ENCODE measurements around the gene GPR146. TPM values are rescaled to one million over a fixed set of nuclear protein-coding genes. Genes with fewer than 3 reads are reported as not detected.

The GPR146 gene
- total and polyA plus RNA-seq, 7 donors, result 5.0 to 14.0 (median 9.4) TPM

GRCh38 chr7:1014681-1015080, 29.7 kb upstream of the GPR146 start:
- Histone ChIP-seq H3K4me1 (no peaks in the 10 kb centered on the region), H3K36me3 (ENCODE audit: insufficient read depth in 1 of 2, low read depth in 1 of 2) (peaks cover 0 to 2% of the 10 kb centered on the region in 2 donors), H3K27me3 (ENCODE audit: insufficient read depth in 3 of 3, low read length in 2 of 3) (no peaks in the 10 kb centered on the region), H3K9me3 (no peaks in the 10 kb centered on the region), H3K4me3 (no peak overlapping the region), H3K27ac (no peak overlapping the region)
- intact Hi-C loops (cut with DNase I), result no loop called here
- ATAC-seq (no peak), DNase-seq (peak in 1 of 2 donors; percentile 38)
- 64 to 78% (median 66%) methylated on average over 19 to 20 of the region's 20 CpGs for WGBS, 3 donors
- TF ChIP-seq, protein P1, sequence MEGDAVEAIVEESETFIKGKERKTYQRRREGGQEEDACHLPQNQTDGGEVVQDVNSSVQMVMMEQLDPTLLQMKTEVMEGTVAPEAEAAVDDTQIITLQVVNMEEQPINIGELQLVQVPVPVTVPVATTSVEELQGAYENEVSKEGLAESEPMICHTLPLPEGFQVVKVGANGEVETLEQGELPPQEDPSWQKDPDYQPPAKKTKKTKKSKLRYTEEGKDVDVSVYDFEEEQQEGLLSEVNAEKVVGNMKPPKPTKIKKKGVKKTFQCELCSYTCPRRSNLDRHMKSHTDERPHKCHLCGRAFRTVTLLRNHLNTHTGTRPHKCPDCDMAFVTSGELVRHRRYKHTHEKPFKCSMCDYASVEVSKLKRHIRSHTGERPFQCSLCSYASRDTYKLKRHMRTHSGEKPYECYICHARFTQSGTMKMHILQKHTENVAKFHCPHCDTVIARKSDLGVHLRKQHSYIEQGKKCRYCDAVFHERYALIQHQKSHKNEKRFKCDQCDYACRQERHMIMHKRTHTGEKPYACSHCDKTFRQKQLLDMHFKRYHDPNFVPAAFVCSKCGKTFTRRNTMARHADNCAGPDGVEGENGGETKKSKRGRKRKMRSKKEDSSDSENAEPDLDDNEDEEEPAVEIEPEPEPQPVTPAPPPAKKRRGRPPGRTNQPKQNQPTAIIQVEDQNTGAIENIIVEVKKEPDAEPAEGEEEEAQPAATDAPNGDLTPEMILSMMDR (IDR thresholded peaks at IDR 0.05), result no peak

DNA sequence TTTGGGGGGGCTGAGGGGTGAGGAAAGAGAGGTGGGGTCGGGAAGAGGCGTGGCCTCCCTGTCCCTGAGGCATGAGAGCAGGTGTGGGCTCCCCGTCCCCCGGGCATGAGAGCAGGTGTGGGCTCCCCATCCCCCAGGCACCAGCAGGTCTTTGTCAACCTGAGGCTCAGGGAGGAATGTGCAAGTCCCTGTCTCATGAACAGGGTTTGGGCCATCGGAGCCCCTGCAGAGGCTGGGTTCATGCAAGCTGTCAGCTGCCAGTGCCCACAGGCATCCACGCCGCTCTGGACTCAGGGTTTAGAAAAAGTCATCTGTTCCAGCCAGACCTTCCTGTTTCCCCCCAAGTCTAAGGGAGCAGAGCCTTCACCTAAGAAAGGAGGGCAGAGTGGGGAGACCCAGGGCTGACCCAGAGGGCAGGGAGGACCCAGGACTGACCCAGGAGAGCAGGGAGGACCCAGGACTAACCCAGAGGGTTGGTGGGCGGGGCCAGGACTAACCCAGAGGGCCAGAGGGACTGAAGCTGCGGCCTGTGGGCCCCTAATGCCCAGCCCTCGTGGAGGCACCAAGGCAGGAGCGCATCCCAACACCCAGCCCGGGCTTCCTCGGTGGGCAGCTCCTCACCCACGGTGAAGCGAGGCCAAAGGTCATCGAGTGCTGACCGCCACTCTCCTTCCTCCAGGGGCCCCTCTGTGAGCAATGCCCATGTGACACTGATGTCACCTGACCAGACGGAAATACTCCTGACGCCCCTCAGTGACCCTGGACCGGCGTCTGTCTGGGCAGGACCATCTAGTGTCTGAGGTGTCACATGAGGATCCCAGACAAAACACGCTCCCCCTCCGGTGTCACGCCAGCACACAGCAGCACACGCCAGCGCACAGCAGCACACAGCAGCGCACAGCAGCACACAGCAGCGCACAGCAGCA, 28.9 kb upstream of the GPR146 start:
- no peak overlapping the region for H3K4me3 ChIP-seq
- intact Hi-C loops (cut with DNase I), result no loop called here
- TF ChIP-seq, protein P1 (IDR thresholded peaks at IDR 0.05), result no peak
- no peaks in the 10 kb centered on the region for H3K4me1 ChIP-seq
- ATAC-seq (no peak), DNase-seq (peak; percentile 13 to 52)
- H3K9me3 ChIP-seq, result no peaks in the 10 kb centered on the region
- no peaks in the 10 kb centered on the region for H3K27me3 ChIP-seq (ENCODE audit: insufficient read depth in 3 of 3, low read length in 2 of 3)
- no peaks in the 10 kb centered on the region for H3K36me3 ChIP-seq (ENCODE audit: insufficient read depth in 1 of 2, low read depth in 1 of 2)
- H3K27ac ChIP-seq, result no peak overlapping the region
- WGBS, 3 donors, result 76 to 77% (median 76%) methylated on average over 27 to 28 of the region's 28 CpGs

- no peaks in the 10 kb centered on the region for H3K9me3 ChIP-seq
- H3K4me3 ChIP-seq, result no peak overlapping the region
- no peaks in the 10 kb centered on the region for H3K36me3 ChIP-seq (ENCODE audit: insufficient read depth in 1 of 2, low read depth in 1 of 2)
- 92 to 98% (median 95%) methylated on average over 39 to 51 of the region's 51 CpGs for WGBS, 3 donors
- TF ChIP-seq, protein P1 (IDR thresholded peaks at IDR 0.05), result no peak
- peaks cover 11% of the 10 kb centered on the region for H3K4me1 ChIP-seq
- DNase-seq (peak; percentile 8 to 36), ATAC-seq (no peak)
- no peaks in the 10 kb centered on the region for H3K27me3 ChIP-seq (ENCODE audit: insufficient read depth in 3 of 3, low read length in 2 of 3)
- intact Hi-C loops (cut with DNase I), result no loop called here
- no peak overlapping the region for H3K27ac ChIP-seq
Observed at GRCh38 chr7:1016577-1017531, 27.5 kb upstream of the GPR146 start.

DNA sequence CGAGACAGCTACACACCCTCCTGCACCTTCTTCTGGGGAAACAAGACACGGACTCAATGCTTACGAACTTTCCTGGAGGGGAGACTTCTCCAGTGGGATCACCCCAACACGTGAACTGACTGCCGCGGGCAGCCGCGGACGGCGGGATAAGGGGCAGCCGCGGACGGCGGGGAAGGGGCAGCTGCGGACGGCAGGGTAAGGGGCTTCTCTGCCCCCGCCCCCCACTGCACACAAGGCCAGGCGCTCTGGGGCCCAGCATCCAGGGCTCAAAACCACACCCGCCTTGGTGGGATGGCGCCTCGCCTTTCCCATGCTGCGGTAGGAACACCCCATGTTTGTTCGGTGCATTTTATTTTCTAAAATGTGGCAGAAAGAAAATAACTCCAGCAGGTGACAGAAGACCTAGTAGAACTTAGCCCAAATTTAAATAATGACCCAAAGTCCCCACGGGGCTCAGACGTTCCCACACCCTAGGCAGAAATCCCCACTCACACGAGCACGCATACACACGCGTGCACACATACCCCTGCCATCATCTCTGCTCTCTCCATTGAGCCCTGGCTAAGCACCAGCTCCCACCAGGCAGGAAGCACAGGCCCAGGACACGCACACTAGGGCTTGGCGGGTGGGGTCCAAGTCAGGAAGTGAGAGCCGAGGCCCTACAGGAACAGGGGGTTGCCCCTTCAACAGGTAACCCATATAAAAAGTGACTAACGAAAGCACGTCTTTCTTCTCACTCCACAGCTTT, 26.6 kb upstream of the GPR146 start:
- Histone ChIP-seq H3K36me3 (ENCODE audit: insufficient read depth in 1 of 2, low read depth in 1 of 2) (no peaks in the 10 kb centered on the region), H3K4me3 (no peak overlapping the region), H3K9me3 (no peaks in the 10 kb centered on the region), H3K4me1 (peaks cover 11% of the 10 kb centered on the region), H3K27me3 (ENCODE audit: insufficient read depth in 3 of 3, low read length in 2 of 3) (no peaks in the 10 kb centered on the region), H3K27ac (no peak overlapping the region)
- peak; percentile 13 to 32 for DNase-seq
- ATAC-seq, result no peak
- TF ChIP-seq, protein P1 (IDR thresholded peaks at IDR 0.05), result no peak
- WGBS, 3 donors, result 94 to 95% (median 94%) methylated on average over 34 of the region's 34 CpGs
- intact Hi-C loops (cut with DNase I), result no loop called here

Measured in psoas muscle (tissue), 8 donors.